ENCODE results near the gene PCP2. TPM values are rescaled to one million over a fixed set of nuclear protein-coding genes. Genes with fewer than 3 reads are reported as not detected.

Gene PCP2
- total RNA-seq, 1 experiment from 2014 or later, result not detected

GRCh38 chr19:7635670-7636069 is 2.2 kb upstream of the PCP2 start:
- ChIA-PET CTCF (no interaction called here), POLR2A (no interaction called here)
- Histone ChIP-seq H3K27ac (ENCODE audit: low read length) (no peak overlapping the region), H3K9me3 (ENCODE audit: control insufficient read depth, insufficient read depth, low read depth, low read length) (no peaks in the 10 kb centered on the region), H3K27me3 (ENCODE audit: control insufficient read depth, insufficient read depth, low read length) (no peaks in the 10 kb centered on the region), H3K36me3 (ENCODE audit: control insufficient read depth, insufficient read depth, low read length) (no peaks in the 10 kb centered on the region), H3K4me1 (ENCODE audit: control insufficient read depth, insufficient read depth, low read length) (peaks cover under 1% of the 10 kb centered on the region; the same call in 1 of the 2 replicates), H3K4me3 (ENCODE audit: low read depth in 2 of 2, low read length in 2 of 2) (no peak overlapping the region)
- BruUV-seq (replicated peaks), result no TSS peak
- in situ Hi-C loops (cut with HindIII; ENCODE audit: low pct_unique_long_range_greater_than_20kb, low sequenced_read_pairs) (no loop called here), intact Hi-C loops (cut with micrococcal nuclease; ENCODE audit: unreplicated experiment) (no loop called here)
- DNase-seq (ENCODE audit: low read depth, low spot score) (no peak), ATAC-seq (no peak)
- TF ChIP-seq TCF7L2 (IDR thresholded peaks at IDR 0.05; ENCODE audit: low read depth, low read length) (no peak), POLR2AphosphoS5 (IDR thresholded peaks at IDR 0.05; ENCODE audit: low read depth, low read length) (no peak), REST (IDR thresholded peaks at IDR 0.05; ENCODE audit: insufficient read depth in 1 of 2, low read depth in 2 of 2, low read length in 1 of 2) (no peak), SIN3A (IDR thresholded peaks at IDR 0.05; ENCODE audit: borderline replicate concordance, insufficient read depth, low read depth, low read length) (no peak), CTCF (IDR thresholded peaks at IDR 0.05) (no peak)

GRCh38 chr19:7632340-7633203 is 947 bp downstream of the PCP2 start:
- ATAC-seq (no peak), DNase-seq (ENCODE audit: low read depth, low spot score) (no peak)
- in situ Hi-C loops (cut with HindIII; ENCODE audit: low pct_unique_long_range_greater_than_20kb, low sequenced_read_pairs), result no loop called here
- Histone ChIP-seq H3K27ac (ENCODE audit: low read length) (no peak overlapping the region), H3K4me1 (ENCODE audit: control insufficient read depth, insufficient read depth, low read length) (peaks cover 9% of the 10 kb centered on the region), H3K4me3 (ENCODE audit: low read depth in 2 of 2, low read length in 2 of 2) (no peak overlapping the region), H3K36me3 (ENCODE audit: control insufficient read depth, insufficient read depth, low read length) (peaks cover 11% of the 10 kb centered on the region; the same call in 1 of the 2 replicates), H3K9me3 (ENCODE audit: control insufficient read depth, insufficient read depth, low read depth, low read length) (no peaks in the 10 kb centered on the region), H3K27me3 (ENCODE audit: control insufficient read depth, insufficient read depth, low read length) (no peaks in the 10 kb centered on the region)
- ChIA-PET CTCF (interaction anchor here (0.7 kb wide), 1 partner anchor 48 kb away, joined by 5 read pairs; the partner anchor contains the start of gene TRAPPC5), POLR2A (no interaction called here)
- TF ChIP-seq CTCF (IDR thresholded peaks at IDR 0.05) (no peak), SIN3A (IDR thresholded peaks at IDR 0.05; ENCODE audit: borderline replicate concordance, insufficient read depth, low read depth, low read length) (no peak), REST (IDR thresholded peaks at IDR 0.05; ENCODE audit: insufficient read depth in 1 of 2, low read depth in 2 of 2, low read length in 1 of 2) (no peak), POLR2AphosphoS5 (IDR thresholded peaks at IDR 0.05; ENCODE audit: low read depth, low read length) (no peak), TCF7L2 (IDR thresholded peaks at IDR 0.05; ENCODE audit: low read depth, low read length) (no peak)
- intact Hi-C loops (cut with micrococcal nuclease; ENCODE audit: unreplicated experiment), result no loop called here
- no TSS peak for BruUV-seq (replicated peaks)
